ENCODE measurements around the gene NUDT4B.
"Not testable (repeated sequence)": the region's sequence is repeated elsewhere in the genome, so short reads cannot be mapped to it uniquely, and the experiment has no call there.

The NUDT4B gene

DNA sequence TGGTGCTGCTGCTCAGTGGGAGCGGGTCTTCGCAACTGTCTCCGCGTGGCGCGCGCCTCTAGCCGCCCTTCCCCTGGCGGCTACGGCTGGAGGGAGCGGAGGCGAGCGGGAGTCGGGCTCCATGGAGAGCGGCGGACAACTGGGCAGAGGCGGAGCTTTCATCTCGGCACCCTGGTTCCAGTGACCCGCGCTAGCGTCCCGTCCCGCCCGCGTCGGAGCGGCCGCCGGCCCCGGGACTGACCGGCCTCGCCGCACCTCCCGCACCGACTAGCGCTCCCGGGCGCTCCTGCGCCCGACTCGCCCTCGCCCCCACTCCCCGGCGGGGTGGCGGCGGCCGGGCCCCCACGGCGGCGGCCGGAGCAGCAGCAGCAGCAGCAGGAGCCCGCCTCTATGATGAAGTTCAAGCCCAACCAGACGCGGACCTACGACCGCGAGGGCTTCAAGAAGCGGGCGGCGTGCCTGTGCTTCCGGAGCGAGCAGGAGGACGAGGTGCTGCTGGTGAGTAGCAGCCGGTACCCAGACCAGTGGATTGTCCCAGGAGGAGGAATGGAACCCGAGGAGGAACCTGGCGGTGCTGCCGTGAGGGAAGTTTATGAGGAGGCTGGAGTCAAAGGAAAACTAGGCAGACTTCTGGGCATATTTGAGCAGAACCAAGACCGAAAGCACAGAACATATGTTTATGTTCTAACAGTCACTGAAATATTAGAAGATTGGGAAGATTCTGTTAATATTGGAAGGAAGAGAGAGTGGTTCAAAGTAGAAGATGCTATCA is at the start of gene NUDT4B:
Gene NUDT4B (plus strand): TSS at position 212 of the 772 bp plus-strand sequence. CDS start 179 bp downstream, at position 391.
- not testable (repeated sequence) for DNase-seq (ENCODE audit: low spot score)

DNA sequence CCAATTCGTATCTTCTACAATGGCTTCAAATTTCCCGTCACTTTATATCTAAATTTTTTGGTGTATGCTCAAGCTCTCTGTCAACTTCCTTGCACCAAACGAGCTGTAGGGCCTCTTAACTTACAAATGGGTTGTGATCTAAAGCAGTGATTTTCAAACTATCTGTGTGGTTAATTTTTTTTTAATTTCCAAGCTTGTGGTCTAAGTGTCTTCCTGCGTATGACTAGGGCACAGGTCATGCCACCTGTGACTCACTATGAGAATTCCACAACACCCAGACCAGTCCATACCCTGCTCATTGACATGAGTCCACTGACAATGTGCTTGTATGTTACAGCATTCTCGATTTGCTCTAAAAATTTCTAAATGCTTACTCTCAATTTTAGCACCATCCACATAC is 49.2 kb upstream of the NUDT4B start:
- not testable (repeated sequence) for DNase-seq (ENCODE audit: low spot score)

- not testable (repeated sequence) for DNase-seq (ENCODE audit: low spot score)
Observed at GRCh38 chr1:148702242-148702641, 46.3 kb upstream of the NUDT4B start.

- not testable (repeated sequence) for DNase-seq (ENCODE audit: low spot score)
Observed at GRCh38 chr1:148703973-148704591, 44.5 kb upstream of the NUDT4B start.

- not testable (repeated sequence) for DNase-seq (ENCODE audit: low spot score)
Observed at GRCh38 chr1:148705316-148705948, 43.1 kb upstream of the NUDT4B start.

- DNase-seq (ENCODE audit: low spot score), result not testable (repeated sequence)
Observed at GRCh38 chr1:148708779-148709333, 39.7 kb upstream of the NUDT4B start.

GRCh38 chr1:148710772-148711523 is 37.6 kb upstream of the NUDT4B start:
- DNase-seq (ENCODE audit: low spot score), result not testable (repeated sequence)

GRCh38 chr1:148712353-148712752 is 36.2 kb upstream of the NUDT4B start:
- DNase-seq (ENCODE audit: low spot score), result not testable (repeated sequence)

DNA sequence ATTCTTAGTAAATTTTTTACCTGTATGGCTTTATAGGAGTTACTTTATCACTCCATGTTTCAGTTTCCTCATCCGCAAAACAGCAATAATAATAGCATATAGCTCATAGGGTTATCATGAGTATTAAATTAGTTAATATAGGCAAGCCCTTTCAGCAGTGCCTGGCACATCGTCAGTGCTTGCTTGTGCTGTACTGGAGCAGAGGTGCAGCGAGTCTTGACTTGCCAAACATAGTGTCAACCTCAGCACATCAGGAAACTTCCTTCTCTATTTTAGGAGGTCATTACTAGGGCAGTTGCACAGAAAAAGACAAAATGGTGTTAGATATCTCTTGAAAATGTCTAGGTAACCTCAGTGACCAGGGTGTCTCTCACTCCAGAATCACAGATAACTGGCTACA is 33.1 kb upstream of the NUDT4B start:
- DNase-seq (ENCODE audit: low spot score), result not testable (repeated sequence)

DNA sequence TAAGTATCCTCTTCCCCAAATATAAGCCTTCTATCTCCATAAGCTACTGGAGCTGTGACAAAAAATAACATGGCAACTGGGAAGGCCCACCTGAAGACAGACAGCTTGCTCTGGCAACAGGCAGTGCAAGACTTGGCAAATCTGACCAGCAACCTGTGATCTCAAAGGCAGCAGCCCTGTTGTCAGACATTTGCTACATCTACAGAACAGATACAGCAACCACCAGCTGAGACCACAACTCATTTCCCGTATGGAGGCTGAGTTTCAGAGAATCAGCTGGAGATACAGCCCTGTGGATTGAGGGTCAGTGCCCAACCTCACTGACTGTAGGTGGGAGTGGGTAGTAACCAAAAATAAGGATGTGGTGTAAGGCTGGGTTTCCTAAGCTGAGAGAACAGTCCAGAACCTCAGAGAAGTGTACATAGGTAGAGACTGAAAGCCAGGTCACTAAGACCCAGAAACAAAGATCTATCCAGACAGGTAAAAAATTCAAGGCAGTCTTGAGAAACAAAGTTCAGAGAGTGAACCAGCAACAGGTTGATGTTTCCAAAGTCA is 31.5 kb upstream of the NUDT4B start:
- not testable (repeated sequence) for DNase-seq (ENCODE audit: low spot score)

- DNase-seq (ENCODE audit: low spot score), result not testable (repeated sequence)
Observed at GRCh38 chr1:148720918-148721317, 27.7 kb upstream of the NUDT4B start.

DNA sequence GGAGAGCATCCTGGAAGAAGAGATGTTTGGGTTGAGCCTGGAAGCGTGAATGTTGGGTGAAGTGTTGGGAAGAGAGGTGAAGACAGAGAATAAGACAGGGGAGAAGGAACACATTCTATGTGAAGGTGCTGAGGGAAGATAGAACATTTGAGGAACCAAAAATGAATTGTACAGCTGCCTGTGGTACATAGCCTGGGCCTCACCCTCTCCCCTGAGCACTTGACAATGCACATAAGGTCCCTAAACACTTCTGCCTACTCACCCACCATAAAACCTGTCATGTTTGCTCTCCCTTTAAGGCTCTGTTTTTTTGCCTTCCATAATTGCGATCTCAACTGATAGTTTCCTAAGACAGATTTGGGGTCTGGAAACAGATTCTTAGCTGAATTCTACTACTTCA is 25.8 kb upstream of the NUDT4B start:
- DNase-seq (ENCODE audit: low spot score), result not testable (repeated sequence)

DNA sequence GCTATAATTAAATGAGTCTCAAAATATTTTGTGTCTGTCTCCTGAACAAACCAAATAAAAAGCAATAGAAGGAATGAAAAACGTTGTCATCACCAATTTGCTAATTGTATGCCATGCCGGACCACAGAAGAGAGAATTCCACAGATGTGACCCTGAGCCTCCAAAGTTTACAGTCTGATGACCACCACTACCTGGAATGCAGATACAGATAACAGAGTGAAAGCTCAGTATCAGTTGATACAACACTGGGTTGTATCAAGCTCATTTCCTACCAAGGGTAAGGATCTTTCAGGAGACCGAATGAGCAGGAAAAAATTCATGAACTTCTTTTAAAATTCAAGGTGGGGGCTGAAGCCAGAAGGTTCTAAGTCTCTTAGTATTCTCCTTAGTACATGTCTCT is 25.1 kb upstream of the NUDT4B start:
- not testable (repeated sequence) for DNase-seq (ENCODE audit: low spot score)

- not testable (repeated sequence) for DNase-seq (ENCODE audit: low spot score)
Observed at GRCh38 chr1:148724872-148725271, 23.7 kb upstream of the NUDT4B start.

DNA sequence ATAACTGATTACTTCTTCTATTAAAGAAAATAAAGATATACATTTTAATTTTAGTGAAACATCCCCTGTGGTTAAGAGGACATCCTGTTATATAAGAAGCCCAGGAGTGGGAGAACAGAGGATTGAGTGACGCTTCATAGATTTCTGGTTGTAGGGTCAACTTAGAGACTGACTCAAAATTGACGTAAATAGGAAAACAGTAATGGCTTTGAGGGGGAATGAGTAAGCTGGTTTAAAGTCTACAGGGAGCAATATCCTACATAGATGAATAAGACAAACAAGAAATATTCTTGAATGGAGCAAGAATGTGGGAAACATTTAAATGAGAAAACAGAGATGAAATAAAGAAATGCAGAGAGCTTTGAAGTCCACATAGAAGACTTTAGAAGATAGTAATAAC is 20.7 kb upstream of the NUDT4B start:
- DNase-seq (ENCODE audit: low spot score), result not testable (repeated sequence)

DNA sequence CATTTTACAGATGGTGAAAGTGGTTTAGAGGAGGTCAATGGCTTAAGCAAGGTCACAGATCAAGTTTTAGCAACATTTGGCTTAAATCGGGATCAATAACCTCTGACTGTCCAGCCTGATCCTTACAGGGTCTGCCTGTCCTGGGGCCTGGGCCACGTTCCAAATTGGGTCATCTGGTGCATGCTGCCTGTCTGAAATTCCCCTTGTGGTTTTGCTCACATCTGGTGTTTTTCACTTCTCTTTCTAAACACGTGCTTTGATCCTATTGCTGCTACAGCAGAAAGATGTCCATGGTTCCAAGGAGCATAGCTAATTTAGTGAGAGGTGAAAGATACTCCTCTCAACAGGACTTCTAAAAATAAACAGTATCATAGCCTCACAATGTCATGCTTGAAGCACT is 19.4 kb upstream of the NUDT4B start:
- not testable (repeated sequence) for DNase-seq (ENCODE audit: low spot score)

- DNase-seq (ENCODE audit: low spot score), result not testable (repeated sequence)
Observed at GRCh38 chr1:148729541-148729940, 19.0 kb upstream of the NUDT4B start.

DNA sequence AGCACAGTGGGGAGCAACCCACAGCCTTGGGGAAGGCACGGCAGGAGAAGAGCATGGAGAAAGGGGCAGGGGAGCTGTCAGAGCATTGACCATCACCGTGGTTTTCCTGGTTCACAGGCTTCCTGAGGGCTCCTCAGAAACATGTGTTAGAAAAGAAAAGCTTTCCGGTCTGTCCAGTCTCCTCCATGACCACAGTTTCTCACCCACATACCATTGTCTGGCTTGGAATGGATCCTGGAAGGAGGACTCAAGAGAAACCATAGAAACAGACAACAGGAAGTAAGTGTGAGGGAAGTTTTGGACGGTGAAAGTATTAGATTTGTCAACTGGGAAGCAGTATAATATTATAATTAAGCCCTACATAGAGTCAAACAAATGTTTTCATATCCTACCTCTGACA is 16.3 kb upstream of the NUDT4B start:
- DNase-seq (ENCODE audit: low spot score), result not testable (repeated sequence)

- DNase-seq (ENCODE audit: low spot score), result not testable (repeated sequence)
Observed at GRCh38 chr1:148733585-148734310, 14.8 kb upstream of the NUDT4B start.

DNA sequence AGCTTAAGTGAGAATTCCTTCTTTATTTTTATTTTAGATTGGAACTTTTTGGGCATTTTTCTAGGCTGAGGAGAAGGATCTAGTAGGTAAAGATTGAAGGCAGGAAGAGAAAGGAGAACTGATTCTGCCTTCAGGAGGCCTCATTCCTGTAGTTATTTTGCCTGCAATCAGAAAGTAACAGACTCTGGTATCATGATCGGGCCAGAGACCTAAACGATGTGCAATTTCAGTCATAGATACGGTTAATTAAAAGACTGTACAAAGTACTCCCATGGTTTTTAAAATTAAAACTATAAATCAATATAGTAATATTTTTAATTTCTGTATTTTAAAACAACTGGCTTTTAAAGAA is 14.3 kb upstream of the NUDT4B start:
- not testable (repeated sequence) for DNase-seq (ENCODE audit: low spot score)

GRCh38 chr1:148735538-148735937 is 13.0 kb upstream of the NUDT4B start:
- DNase-seq (ENCODE audit: low spot score), result not testable (repeated sequence)
